Hippocampal formation (tissue), 2 donors: ENCODE data around the gene CLDN20.
"Not testable (repeated sequence)": the region's sequence is repeated elsewhere in the genome, so short reads cannot be mapped to it uniquely, and the experiment has no call there.

ENCODE experiments used
- DNase-seq, 2 donors: peaks; one replicate each; lab custom pipeline; 2025; lab: John Stamatoyannopoulos, UW

Gene CLDN20

DNA sequence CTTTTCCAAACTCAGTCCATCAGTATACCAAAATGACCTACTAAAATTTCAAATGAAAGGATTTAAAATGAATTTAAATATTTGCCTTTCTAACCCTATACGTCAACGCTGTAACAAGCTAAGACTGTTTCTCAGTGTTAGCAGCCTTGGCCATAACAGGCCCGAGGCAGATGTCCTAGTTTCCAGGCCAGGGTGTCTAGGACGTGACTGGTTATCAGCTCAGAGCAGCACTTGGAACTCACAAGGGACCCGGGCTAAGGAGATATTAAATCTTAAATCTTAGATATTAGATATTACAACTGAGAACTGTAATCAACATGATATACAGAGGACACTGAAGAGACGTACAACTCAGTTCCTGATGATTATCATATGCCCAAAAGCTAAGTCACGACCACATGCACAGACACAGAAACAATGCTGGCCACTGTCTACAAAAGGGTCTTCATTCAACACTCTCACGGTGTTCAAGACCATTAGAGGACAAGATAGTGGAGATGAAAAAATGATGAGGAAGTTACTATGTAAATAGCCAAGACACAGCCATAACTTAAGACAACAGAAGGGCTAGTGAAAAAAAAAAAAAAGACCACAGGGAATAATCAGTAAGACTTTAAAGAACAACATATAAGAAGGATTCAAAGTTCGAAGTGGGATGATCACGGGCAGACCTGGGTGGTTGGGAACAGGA is at the start of gene CLDN20:
CLDN20 (plus strand) TSS at position 641 of the 691 bp plus-strand sequence. CDS start 11,707 bp downstream, outside the sequence.
- DNase-seq: no peak

DNA sequence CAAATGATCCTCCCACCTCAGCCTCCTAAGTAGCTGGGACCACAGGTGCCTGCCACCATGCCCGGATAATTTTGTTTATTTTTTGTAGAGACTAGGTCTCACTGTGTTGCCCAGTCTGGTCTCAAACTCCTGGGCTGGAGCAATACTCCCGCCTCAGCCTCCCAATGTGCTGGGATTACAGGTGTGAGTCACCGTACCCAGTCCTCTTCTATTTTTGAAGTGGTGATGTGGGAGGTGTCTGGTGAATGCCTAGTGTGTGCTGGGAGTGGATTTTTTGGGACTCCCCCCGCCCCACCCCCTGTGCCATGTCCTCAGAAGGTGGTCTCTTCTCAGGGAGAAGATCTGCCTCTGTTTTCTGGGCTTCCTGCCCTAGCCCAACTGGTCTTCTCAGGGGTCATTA is 47.9 kb upstream of the CLDN20 start:
- DNase-seq: no peak

DNA sequence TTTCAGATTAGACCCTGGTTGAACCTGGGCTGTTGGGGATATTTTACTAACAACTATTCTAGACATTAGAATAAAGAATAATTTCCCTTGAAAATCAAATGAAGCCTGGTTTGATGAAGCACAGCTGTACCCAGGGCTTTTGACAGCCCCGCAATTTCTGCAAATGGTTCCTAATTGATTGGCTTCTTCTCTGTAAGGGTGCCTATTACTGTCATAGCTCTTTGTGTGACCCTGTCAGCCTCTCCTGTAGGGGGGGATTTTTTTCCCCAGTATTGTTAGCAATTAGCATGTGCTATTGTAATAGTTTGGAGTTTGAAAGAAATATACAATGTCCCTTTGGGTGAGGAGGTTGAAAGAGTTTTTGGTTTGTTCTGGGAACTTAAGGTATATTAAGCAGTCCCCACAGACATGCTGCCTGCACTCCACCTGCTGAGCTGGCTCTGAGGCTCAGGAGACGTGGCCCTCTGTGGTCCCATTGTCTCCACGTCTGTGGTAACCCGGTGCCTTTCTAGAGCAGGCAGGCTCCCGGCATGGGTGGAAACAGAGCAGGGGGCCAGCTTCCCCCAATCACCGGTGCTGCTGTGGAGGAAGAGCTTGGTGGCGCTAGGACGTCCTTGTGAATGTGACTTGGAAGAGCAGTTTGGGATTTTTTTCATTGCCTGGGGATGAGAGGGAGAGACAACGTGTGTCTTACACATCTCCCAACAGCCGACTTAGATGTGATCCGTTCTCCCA is 47.3 kb upstream of the CLDN20 start:
- DNase-seq: no peak

DNA sequence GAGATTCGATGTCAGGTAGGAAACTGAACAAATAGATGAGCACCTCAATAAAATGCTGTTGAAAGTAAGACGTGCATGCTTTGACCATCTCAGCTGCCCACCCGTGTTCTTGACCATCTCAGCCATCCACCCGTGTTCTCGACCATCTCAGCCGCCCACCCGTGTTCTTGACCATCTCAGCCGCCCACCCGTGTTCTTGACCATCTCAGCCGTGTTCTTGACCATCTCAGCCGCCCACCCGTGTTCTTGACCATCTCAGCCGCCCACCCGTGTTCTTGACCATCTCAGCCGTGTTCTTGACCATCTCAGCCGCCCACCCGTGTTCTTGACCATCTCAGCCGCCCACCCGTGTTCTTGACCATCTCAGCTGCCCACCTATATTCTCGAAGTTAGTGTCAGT is 45.1 kb upstream of the CLDN20 start:
- DNase-seq: not testable (repeated sequence)

- DNase-seq: no peak
Observed at GRCh38 chr6:155219299-155219698, 44.5 kb upstream of the CLDN20 start.

- peak in 1 of 2 donors; percentile 30 for DNase-seq
Observed at GRCh38 chr6:155219858-155220301, 43.9 kb upstream of the CLDN20 start.

- no peak for DNase-seq
Observed at GRCh38 chr6:155221086-155221485, 42.7 kb upstream of the CLDN20 start.

DNA sequence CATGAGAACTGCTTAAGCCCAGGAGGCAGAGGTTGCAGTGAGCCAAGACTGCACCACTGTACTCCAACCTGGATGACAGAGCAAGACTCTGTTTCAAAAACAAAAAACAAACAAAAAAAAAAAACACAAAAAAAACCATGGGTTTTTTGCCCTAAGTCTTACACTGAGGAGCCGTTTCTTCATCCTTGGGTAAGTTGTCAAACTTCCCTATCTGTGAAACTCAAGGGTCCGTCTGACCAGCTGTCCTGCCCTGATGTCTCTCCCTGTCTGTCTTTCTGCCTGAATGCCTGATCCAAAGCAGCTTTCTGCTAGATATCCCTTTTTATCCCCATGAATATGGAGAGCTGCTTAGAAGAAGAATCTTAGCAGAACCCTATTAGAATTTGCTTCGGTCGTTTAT is 41.3 kb upstream of the CLDN20 start:
- DNase-seq: no peak

- no peak for DNase-seq
Observed at GRCh38 chr6:155223646-155224451, 40.0 kb upstream of the CLDN20 start.

- no peak for DNase-seq
Observed at GRCh38 chr6:155224618-155225017, 39.2 kb upstream of the CLDN20 start.

GRCh38 chr6:155227046-155227445 is 36.8 kb upstream of the CLDN20 start:
- DNase-seq: no peak

DNA sequence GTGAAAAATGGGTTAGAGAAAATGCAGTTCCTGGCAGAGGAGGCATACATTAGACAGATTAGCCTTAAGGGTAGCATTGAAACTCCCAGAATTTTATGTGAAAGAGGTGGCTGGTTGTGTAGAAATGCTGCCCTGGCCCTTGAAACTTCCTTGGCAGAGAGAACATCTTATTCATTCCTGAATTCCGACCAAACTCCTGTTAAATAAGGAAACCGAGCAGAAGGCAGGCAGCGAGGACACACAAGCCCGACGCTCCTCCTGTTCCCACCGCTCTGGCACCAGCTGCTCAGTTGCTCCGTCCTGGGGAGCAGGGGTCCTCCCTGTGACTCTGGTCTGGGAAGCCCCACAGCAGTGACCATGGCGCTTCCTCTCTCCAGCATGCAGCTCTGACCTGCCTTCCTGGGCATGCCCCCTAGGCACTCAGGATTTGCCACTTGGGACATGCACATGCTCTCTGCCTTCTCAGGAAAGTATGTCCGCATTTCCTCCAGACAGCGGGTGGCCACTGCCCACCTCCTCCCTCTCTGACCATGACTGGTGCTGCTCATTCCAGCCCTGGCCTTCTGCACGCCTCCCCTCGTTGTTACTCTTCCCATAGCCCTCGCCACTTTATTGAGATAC is 35.2 kb upstream of the CLDN20 start:
- DNase-seq: no peak

DNA sequence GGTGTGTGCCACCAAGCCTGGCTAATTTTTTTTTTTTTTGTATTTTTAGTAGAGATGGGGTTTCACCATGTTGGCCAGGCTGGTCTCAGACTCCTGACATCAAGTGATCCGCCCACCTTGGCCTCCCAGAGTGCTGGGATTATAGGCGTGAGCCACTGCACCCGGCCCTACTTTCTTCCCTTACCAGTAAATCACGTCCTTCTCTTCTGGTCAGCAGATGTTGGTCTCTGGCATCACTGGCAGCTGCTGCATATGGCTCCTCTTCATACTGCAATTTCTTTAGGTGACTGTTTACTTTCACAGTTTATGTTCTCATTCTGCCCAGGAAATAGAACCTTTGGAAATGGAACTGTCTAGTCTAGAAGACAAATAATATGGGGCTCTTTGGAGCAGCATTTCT is 32.8 kb upstream of the CLDN20 start:
- not testable (repeated sequence) for DNase-seq

- no peak for DNase-seq
Observed at GRCh38 chr6:155232848-155233247, 31.0 kb upstream of the CLDN20 start.

- no peak for DNase-seq
Observed at GRCh38 chr6:155234167-155234566, 29.6 kb upstream of the CLDN20 start.

DNA sequence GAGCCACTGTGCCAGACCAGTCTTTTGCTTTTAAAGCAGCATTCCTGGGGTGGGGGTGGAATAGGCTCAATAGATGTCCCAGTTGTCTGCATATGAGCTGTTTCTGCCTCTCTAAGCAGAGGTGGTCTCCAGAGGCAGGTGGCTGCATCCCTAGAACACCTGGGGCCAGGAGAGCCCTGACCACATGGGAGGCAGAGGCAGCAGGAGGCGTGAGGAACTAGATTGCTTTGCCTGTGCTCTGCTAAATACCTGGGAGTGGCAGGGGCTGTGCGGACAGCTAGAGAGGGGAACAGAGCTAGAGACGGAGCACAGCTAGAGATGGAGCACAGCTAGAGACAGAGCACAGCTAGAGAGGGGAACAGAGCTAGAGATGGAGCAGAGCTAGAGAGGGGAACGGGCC is 29.1 kb upstream of the CLDN20 start:
- DNase-seq: no peak

DNA sequence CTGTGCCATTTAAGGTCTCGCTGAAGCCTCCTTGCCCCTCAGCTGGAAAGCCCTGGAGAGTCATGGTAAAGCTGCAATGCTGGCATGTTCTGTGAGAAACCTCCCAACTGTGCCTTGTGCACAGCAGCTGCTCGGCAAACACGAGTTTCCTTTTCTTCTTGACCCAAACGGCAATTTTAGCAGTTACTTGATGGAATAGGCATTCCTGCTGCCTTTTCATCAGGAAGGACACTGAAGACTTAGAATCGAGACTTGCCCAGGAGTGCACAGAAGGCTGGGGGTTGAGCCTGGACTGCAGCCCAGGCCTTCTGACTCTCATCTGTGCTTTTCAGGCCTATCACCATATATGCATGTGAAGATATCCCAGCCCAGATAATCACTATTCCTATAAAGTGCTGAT is 28.7 kb upstream of the CLDN20 start:
- no peak for DNase-seq

- DNase-seq: no peak
Observed at GRCh38 chr6:155237613-155238012, 26.2 kb upstream of the CLDN20 start.

DNA sequence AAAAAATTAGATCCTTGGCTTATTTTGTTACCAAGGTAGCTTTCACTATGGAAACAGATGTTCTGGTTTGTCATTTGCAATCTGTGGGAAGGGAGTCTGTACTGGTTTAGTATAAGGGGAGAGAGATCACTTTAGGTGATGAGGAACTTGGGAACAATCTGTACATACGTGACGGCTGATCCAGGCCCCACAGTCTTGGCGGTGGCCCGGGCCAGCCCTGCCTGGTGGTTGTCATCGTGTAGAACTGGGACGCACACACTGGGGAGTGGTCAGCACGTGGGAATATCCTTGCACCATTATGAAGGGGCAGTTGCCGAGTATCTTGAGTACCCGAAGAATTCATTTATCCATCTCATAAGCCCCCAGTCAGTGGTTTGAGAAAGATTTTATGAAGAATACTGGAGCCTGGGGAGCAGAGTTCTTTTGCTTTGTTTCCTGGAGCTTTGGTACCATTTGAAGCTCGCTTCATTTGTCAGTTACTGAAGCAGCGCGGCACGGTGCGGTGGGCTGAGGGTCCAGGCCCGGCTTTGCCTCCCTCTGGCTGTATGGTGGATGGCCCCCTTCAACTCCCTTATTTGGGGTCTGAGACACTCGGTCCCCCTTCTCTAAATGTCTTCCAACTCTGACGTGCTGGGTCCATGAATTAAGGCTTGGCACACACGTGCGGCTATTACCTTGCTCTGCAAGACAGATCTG is 22.8 kb upstream of the CLDN20 start:
- DNase-seq: no peak

DNA sequence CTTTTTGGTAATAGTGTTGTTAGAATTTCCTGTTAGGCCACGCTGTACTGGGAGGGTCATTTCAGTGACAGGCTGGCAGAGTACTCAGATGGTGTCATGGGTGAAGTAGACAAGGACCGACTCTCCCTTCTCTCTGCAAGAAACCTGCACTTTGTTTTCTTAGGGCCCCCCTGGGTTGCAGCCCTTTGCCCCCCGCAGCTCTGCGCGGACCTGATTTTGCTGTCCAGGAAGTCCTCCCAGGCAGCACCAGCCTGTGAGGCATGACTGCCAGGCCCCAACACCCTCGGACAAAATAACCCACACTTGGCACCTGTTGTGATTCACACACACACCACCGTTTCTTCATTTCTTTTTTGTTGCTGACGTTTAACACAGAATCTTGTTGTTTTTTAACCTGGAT is 21.8 kb upstream of the CLDN20 start:
- no peak for DNase-seq

GRCh38 chr6:155244434-155244833 is 19.4 kb upstream of the CLDN20 start:
- no peak for DNase-seq

DNA sequence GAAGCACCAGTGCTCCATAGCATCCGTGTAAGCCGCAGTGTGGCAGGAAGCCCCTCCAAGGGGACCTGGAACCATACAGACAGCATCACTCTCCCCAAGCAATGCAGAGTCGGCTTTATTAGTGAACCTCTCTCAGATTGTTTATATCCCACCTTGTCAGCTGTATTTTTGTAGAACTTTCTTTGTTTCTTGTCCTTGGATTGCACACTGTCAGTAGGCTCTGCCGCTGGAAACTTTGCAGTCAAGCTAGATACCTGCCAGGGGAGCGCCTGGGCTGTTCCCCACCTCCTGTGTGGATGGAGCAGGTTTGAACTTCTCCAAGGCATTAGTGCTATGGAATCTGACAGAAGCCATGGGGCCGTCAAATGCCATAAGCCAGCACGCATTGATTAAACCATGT is 18.6 kb upstream of the CLDN20 start:
- no peak for DNase-seq
